Limb (tissue), 2 donors: Measurements from ENCODE around the gene MRPL58.
"Not testable (repeated sequence)": the region's sequence is repeated elsewhere in the genome, so short reads cannot be mapped to it uniquely, and the experiment has no call there.

ENCODE experiments used
- DNase-seq, 2 donors: peaks; one replicate each; pipeline ENCODE4 v3.0.0-alpha.2; 2016; ENCODE audit errors: extremely low spot score in 2 of 2

MRPL58 gene

GRCh38 chr17:74987418-74987908 lies 25.0 kb upstream of the MRPL58 start, which contains the start of gene CDR2L:
TSS of gene CDR2L (plus strand) at chr17:74987632. CDS start at chr17:74988044, 412 bp downstream.
- DNase-seq = peak; percentile 94 to 97

GRCh38 chr17:74987909-74988711 lies 24.4 kb upstream of the MRPL58 start:
- DNase-seq = peak; percentile 81 to 92

GRCh38 chr17:74990581-74991105 lies 21.8 kb upstream of the MRPL58 start:
- no peak for DNase-seq

- no peak for DNase-seq
These were observed 20.2 kb upstream of the MRPL58 start for GRCh38 chr17:74992223-74992622.

- no peak for DNase-seq
These were observed 18.0 kb upstream of the MRPL58 start for GRCh38 chr17:74994440-74994839.

- no peak for DNase-seq
These were observed 16.6 kb upstream of the MRPL58 start for GRCh38 chr17:74995847-74996246.

GRCh38 chr17:74998783-74999182 lies 13.7 kb upstream of the MRPL58 start:
- DNase-seq = no peak

- no peak for DNase-seq
These were observed 12.9 kb upstream of the MRPL58 start for GRCh38 chr17:74999523-74999922.

- no peak for DNase-seq
These were observed 10.3 kb upstream of the MRPL58 start for GRCh38 chr17:75001915-75002843.

GRCh38 chr17:75003070-75003956 lies 9.2 kb upstream of the MRPL58 start:
- no peak for DNase-seq

- no peak for DNase-seq
These were observed 8.5 kb upstream of the MRPL58 start for GRCh38 chr17:75003957-75004355.

- DNase-seq = no peak
These were observed 8.1 kb upstream of the MRPL58 start for GRCh38 chr17:75004371-75004770.

- DNase-seq = no peak
These were observed 7.2 kb upstream of the MRPL58 start for GRCh38 chr17:75005291-75005690.

GRCh38 chr17:75006084-75006483 lies 6.4 kb upstream of the MRPL58 start:
- not testable (repeated sequence) for DNase-seq

GRCh38 chr17:75006653-75007052 lies 5.8 kb upstream of the MRPL58 start:
- no peak for DNase-seq

GRCh38 chr17:75008373-75008772 lies 4.1 kb upstream of the MRPL58 start:
- DNase-seq = no peak

- DNase-seq = no peak
These were observed 3.2 kb upstream of the MRPL58 start for GRCh38 chr17:75009139-75009724.

GRCh38 chr17:75010683-75011400 lies 1.6 kb upstream of the MRPL58 start:
- DNase-seq = peak; percentile 59 to 66

- peak; percentile 76 to 87 for DNase-seq
These were observed 922 bp upstream of the MRPL58 start for GRCh38 chr17:75011401-75012095.
